ENCODE measurements around the gene DRD2.
A peak's percentile ranks its signal among the peaks of the same experiment; 100 is the strongest.

Gene DRD2

GRCh38 chr11:113464416-113464815 is 10.8 kb downstream of the DRD2 start (continued):
- TF ChIP-seq, protein P1, sequence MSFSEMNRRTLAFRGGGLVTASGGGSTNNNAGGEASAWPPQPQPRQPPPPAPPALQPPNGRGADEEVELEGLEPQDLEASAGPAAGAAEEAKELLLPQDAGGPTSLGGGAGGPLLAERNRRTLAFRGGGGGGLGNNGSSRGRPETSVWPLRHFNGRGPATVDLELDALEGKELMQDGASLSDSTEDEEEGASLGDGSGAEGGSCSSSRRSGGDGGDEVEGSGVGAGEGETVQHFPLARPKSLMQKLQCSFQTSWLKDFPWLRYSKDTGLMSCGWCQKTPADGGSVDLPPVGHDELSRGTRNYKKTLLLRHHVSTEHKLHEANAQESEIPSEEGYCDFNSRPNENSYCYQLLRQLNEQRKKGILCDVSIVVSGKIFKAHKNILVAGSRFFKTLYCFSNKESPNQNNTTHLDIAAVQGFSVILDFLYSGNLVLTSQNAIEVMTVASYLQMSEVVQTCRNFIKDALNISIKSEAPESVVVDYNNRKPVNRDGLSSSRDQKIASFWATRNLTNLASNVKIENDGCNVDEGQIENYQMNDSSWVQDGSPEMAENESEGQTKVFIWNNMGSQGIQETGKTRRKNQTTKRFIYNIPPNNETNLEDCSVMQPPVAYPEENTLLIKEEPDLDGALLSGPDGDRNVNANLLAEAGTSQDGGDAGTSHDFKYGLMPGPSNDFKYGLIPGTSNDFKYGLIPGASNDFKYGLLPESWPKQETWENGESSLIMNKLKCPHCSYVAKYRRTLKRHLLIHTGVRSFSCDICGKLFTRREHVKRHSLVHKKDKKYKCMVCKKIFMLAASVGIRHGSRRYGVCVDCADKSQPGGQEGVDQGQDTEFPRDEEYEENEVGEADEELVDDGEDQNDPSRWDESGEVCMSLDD (tag by site-specific recombination; IDR thresholded peaks at IDR 0.05), result no peak
- TF ChIP-seq EGR2 (tag by site-specific recombination; IDR thresholded peaks at IDR 0.05; ENCODE audit: low read depth) (no peak), GFI1B (tag by site-specific recombination; IDR thresholded peaks at IDR 0.05) (no peak)

- POLR2A ChIA-PET, result no interaction called here
- no peaks in the 10 kb centered on the region for H3K36me3 ChIP-seq (ENCODE audit: control insufficient read depth in 2 of 2, insufficient read depth in 1 of 2, low read length in 2 of 2)
- CTCF ChIA-PET, result no interaction called here
- H3K4me3 ChIP-seq (ENCODE audit: low read depth, low read length), result no peak overlapping the region
- H3K9me3 ChIP-seq (ENCODE audit: control insufficient read depth, insufficient read depth, low read depth, low read length), result no peaks in the 10 kb centered on the region
- no peaks in the 10 kb centered on the region for H3K4me1 ChIP-seq (ENCODE audit: control insufficient read depth, insufficient read depth, low read length)
- TF ChIP-seq ZFHX2 (tag by site-specific recombination; conservative IDR thresholded peaks at IDR 0.05) (0 out of 2 replicates have a peak, but pooled peaks have one; percentile 20), ZNF335 (tag by site-specific recombination; conservative IDR thresholded peaks at IDR 0.05) (no peak), ZNF221 (tag by site-specific recombination; IDR thresholded peaks at IDR 0.05; ENCODE audit: borderline replicate concordance) (no peak), ZNF184 (tag by site-specific recombination; IDR thresholded peaks at IDR 0.05) (no peak), ZNF239 (tag by site-specific recombination; IDR thresholded peaks at IDR 0.05) (no peak), EGR2 (tag by site-specific recombination; IDR thresholded peaks at IDR 0.05; ENCODE audit: low read depth) (peak; percentile 50; the same call in 1 of the 2 replicates), ZBTB48 (tag by site-specific recombination; IDR thresholded peaks at IDR 0.05) (no peak)
- H3K27ac ChIP-seq (ENCODE audit: extremely low read depth, low read depth, low read length), result no peak overlapping the region
Observed at GRCh38 chr11:113462830-113463229, 12.4 kb downstream of the DRD2 start.

DNA sequence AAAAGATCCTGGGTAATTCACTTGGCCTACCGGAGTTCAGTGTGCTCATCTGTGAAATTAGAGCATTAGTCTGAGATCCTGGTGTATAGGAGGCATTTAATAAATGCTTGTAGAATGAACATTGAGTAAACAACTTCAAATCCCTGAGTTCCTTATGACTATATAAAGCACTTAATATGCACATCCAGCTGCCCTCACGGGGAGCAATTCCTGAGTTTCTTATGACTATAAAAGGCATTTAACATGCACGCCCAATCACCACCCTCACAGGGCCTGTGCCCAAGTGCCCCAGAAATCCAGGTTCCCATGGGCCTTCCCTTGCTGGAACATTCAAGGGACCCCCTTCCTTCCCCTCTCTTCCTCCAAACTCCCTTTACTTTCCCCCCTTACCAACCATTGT is 13.6 kb downstream of the DRD2 start:
- Histone ChIP-seq H3K9me3 (ENCODE audit: control insufficient read depth, insufficient read depth, low read depth, low read length) (no peaks in the 10 kb centered on the region), H3K27ac (ENCODE audit: extremely low read depth, low read depth, low read length) (no peak overlapping the region), H3K4me3 (ENCODE audit: low read depth, low read length) (no peak overlapping the region), H3K36me3 (ENCODE audit: control insufficient read depth in 2 of 2, insufficient read depth in 1 of 2, low read length in 2 of 2) (no peaks in the 10 kb centered on the region), H3K4me1 (ENCODE audit: control insufficient read depth, insufficient read depth, low read length) (no peaks in the 10 kb centered on the region)
- ChIA-PET CTCF (interaction anchor here (0.8 kb wide), 1 partner anchor 166 kb away, joined by 3 read pairs; no protein-coding TSS in a partner anchor), POLR2A (interaction anchor here (0.6 kb wide), 1 partner anchor 14 kb away, joined by 3 read pairs; no protein-coding TSS in a partner anchor)
- TF ChIP-seq SETDB1 (IDR thresholded peaks at IDR 0.05; ENCODE audit: insufficient read length, low read length) (no peak), ZBTB48 (tag by site-specific recombination; IDR thresholded peaks at IDR 0.05) (no peak), ZNF548 (tag by site-specific recombination; IDR thresholded peaks at IDR 0.05) (no peak), ZNF2 (tag by site-specific recombination; IDR thresholded peaks at IDR 0.05) (no peak), KLF17 (tag by site-specific recombination; IDR thresholded peaks at IDR 0.05) (no peak), ZNF701 (tag by site-specific recombination; IDR thresholded peaks at IDR 0.05) (no peak), ZNF10 (tag by site-specific recombination; IDR thresholded peaks at IDR 0.05) (no peak), SP3 (tag by site-specific recombination; IDR thresholded peaks at IDR 0.05) (no peak), OSR2 (tag by site-specific recombination; IDR thresholded peaks at IDR 0.05) (no peak), ZNF16 (tag by site-specific recombination; IDR thresholded peaks at IDR 0.05; ENCODE audit: low read depth) (no peak), BCL11B (tag by site-specific recombination; IDR thresholded peaks at IDR 0.05; ENCODE audit: low read depth) (no peak), ZBTB21 (tag by site-specific recombination; IDR thresholded peaks at IDR 0.05) (no peak), ZNF266 (tag by site-specific recombination; IDR thresholded peaks at IDR 0.05; ENCODE audit: low read depth) (no peak), ZBTB20 (tag by site-specific recombination; IDR thresholded peaks at IDR 0.05) (no peak), ZNF549 (tag by site-specific recombination; IDR thresholded peaks at IDR 0.05) (no peak)
- TF ChIP-seq, protein P1 (tag by site-specific recombination; IDR thresholded peaks at IDR 0.05), result no peak

Measured in HEK293 (cell line).